Neural cell (in vitro differentiated cells): ENCODE results near the gene L3MBTL1. TPM values are rescaled to one million over a fixed set of nuclear protein-coding genes. Genes with fewer than 3 reads are reported as not detected.

ENCODE experiments used
- H2AFZ ChIP-seq: fragments of 200-600, 300-800 bp; sonication (generic), shearing (Covaris generic); 2 replicates; pipeline ENCODE4 v1.6.0; 2014; ENCODE audit warnings: low read depth, mild to moderate bottlenecking, antibody characterized with exemption, low read length, moderate library complexity
- H3F3A ChIP-seq: fragments of 200-600 bp; shearing (Covaris generic); 2 replicates; pipeline ENCODE4 v1.6.1; 2016; ENCODE audit warnings: mild to moderate bottlenecking, moderate library complexity, mixed read lengths, antibody characterized with exemption, low read length; ENCODE audit not compliant: insufficient read depth, poor library complexity, severe bottlenecking
- H3K27ac ChIP-seq: fragments of 200-600, 300-800 bp; sonication (generic), shearing (Covaris generic); 2 replicates; pipeline ENCODE4 v1.5.1; 2014; ENCODE audit warnings: mild to moderate bottlenecking, low read length, moderate library complexity
- H3K27me3 ChIP-seq: fragments of 300-800, 200-600 bp; sonication (generic), shearing (Covaris generic); 2 replicates; pipeline ENCODE4 v1.6.0; 2014; ENCODE audit warnings: mild to moderate bottlenecking, low read depth, low read length, moderate library complexity; ENCODE audit not compliant: insufficient read depth
- H3K36me3 ChIP-seq: fragments of 300-800, 200-600 bp; sonication (generic), shearing (Covaris generic); 2 replicates; pipeline ENCODE4 v1.5.1; 2014; ENCODE audit warnings: mild to moderate bottlenecking, antibody characterized with exemption, low read length, moderate library complexity; ENCODE audit not compliant: insufficient read depth
- H3K4me2 ChIP-seq: fragments of 300-800, 200-600 bp; sonication (generic), shearing (Covaris generic); 2 replicates; pipeline ENCODE4 v1.6.0; 2014; ENCODE audit warnings: mild to moderate bottlenecking, low read length
- H3K4me3 ChIP-seq: fragments of 300-800, 200-600 bp; sonication (generic), shearing (Covaris generic); 2 replicates; pipeline ENCODE4 v1.5.1; 2014; ENCODE audit warnings: mild to moderate bottlenecking, low read length, moderate library complexity
- H3K79me2 ChIP-seq: fragments of 200-600 bp; shearing (Covaris generic); replicated peaks from 2 replicates; pipeline ENCODE4 v1.6.0; 2014; ENCODE audit warnings: mild to moderate bottlenecking, low read length, moderate library complexity; ENCODE audit not compliant: insufficient read depth
- H3K9ac ChIP-seq: fragments of 300-800, 200-600 bp; sonication (generic), shearing (Covaris generic); 2 replicates; pipeline ENCODE4 v1.6.1; 2016; ENCODE audit warnings: mild to moderate bottlenecking, low read length, mixed read lengths
- H3K9me2 ChIP-seq: fragments of 200-600 bp; shearing (Covaris generic); 2 replicates; pipeline ENCODE4 v1.6.1; 2016; ENCODE audit warnings: mild to moderate bottlenecking, low read length, mixed read lengths; ENCODE audit not compliant: insufficient read depth
- H3K9me3 ChIP-seq: fragments of 200-600, 300-800 bp; sonication (generic), shearing (Covaris generic); 2 replicates; pipeline ENCODE4 v1.6.1; 2016; ENCODE audit warnings: mild to moderate bottlenecking, mixed run types, low read length, moderate library complexity, mixed read lengths
- H4K20me1 ChIP-seq: fragments of 200-600 bp; shearing (Covaris generic); 2 replicates; pipeline ENCODE4 v1.6.1; 2016; ENCODE audit warnings: mild to moderate bottlenecking, mixed run types; ENCODE audit not compliant: insufficient read depth
- CTCF ChIP-seq: fragments of 450-650 bp; IDR thresholded peaks from 2 replicates; pipeline ENCODE4 v1.5.1; 2014; ENCODE audit warnings: antibody characterized with exemption, mild to moderate bottlenecking, moderate library complexity; ENCODE audit not compliant: poor library complexity, severe bottlenecking
- EP300 ChIP-seq: fragments of 450-650 bp; conservative IDR thresholded peaks from 2 replicates; pipeline ENCODE4 v1.6.1; 2014; ENCODE audit warnings: antibody characterized with exemption, mild to moderate bottlenecking, moderate library complexity; ENCODE audit not compliant: poor library complexity, severe bottlenecking
- EZH2 ChIP-seq: fragments of 200-600, 300-800 bp; shearing (Covaris generic), sonication (generic); IDR thresholded peaks from 2 replicates; pipeline ENCODE4 v1.6.1; 2014; ENCODE audit warnings: antibody characterized with exemption, low read length, borderline replicate concordance, mild to moderate bottlenecking; ENCODE audit not compliant: insufficient read depth, poor library complexity, severe bottlenecking
- MXI1 ChIP-seq: fragments of 450-650 bp; conservative IDR thresholded peaks from 2 replicates; pipeline ENCODE4 v1.6.1; 2014; ENCODE audit warnings: antibody characterized with exemption, mild to moderate bottlenecking; ENCODE audit not compliant: poor library complexity, severe bottlenecking
- POLR2AphosphoS5 ChIP-seq: IDR thresholded peaks from 2 replicates; pipeline ENCODE4 v1.6.1; 2012
- RAD21 ChIP-seq: fragments of 450-650 bp; conservative IDR thresholded peaks from 2 replicates; pipeline ENCODE4 v1.6.1; 2014; ENCODE audit warnings: antibody characterized with exemption, mild to moderate bottlenecking, moderate library complexity
- REST ChIP-seq: IDR thresholded peaks from 2 replicates; pipeline ENCODE4 v1.6.1; 2012; ENCODE audit warnings: borderline replicate concordance
- SMC3 ChIP-seq: fragments of 450-650 bp; conservative IDR thresholded peaks from 2 replicates; pipeline ENCODE4 v1.6.1; 2014; ENCODE audit warnings: antibody characterized with exemption, mild to moderate bottlenecking, moderate library complexity; ENCODE audit not compliant: poor library complexity
- TAF1 ChIP-seq: IDR thresholded peaks from 2 replicates; pipeline ENCODE4 v1.6.1; 2012; ENCODE audit warnings: low read depth
- polyA plus RNA-seq: library from polyadenylated mRNA; depleted of rRNA; stranded (reverse); fragments of >200 nt; gene quantifications from 2 replicates; pipeline ENCODE4 v1.2.3, GENCODE V29; 2014

The L3MBTL1 gene
- polyA plus RNA-seq, 1 donor from 2014 or later = 22.0 TPM

- no peaks in the 10 kb centered on the region for H3K27me3 ChIP-seq
- no peak overlapping the region for H2AFZ ChIP-seq
- no peaks in the 10 kb centered on the region for H4K20me1 ChIP-seq
- H3K27ac ChIP-seq = no peak overlapping the region
- H3K79me2 ChIP-seq = no peaks in the 10 kb centered on the region
- no peak overlapping the region for H3K4me2 ChIP-seq
- H3K9me3 ChIP-seq = no peaks in the 10 kb centered on the region
- no peak overlapping the region for H3K4me3 ChIP-seq
- no peaks in the 10 kb centered on the region for H3K36me3 ChIP-seq
- H3K9me2 ChIP-seq = no peaks in the 10 kb centered on the region
- H3F3A ChIP-seq = no peaks in the 10 kb centered on the region
- TF ChIP-seq CTCF (no peak), SMC3 (no peak), REST (no peak), RAD21 (no peak)
- no peak overlapping the region for H3K9ac ChIP-seq
These were observed 58.2 kb downstream of the L3MBTL1 start for GRCh38 chr20:43565758-43566104.

GRCh38 chr20:43567477-43567876, 60.0 kb downstream of the L3MBTL1 start:
- H3K4me2 ChIP-seq = no peak overlapping the region

More at GRCh38 chr20:43567477-43567876, 60.0 kb downstream of the L3MBTL1 start:
- no peaks in the 10 kb centered on the region for H3K9me2 ChIP-seq
- H3K36me3 ChIP-seq = no peaks in the 10 kb centered on the region
- H4K20me1 ChIP-seq = no peaks in the 10 kb centered on the region
- H3K79me2 ChIP-seq = no peaks in the 10 kb centered on the region
- H3K9me3 ChIP-seq = no peaks in the 10 kb centered on the region
- no peaks in the 10 kb centered on the region for H3K27me3 ChIP-seq
- no peak overlapping the region for H3K4me3 ChIP-seq
- H3F3A ChIP-seq = no peaks in the 10 kb centered on the region
- H2AFZ ChIP-seq = no peak overlapping the region
- H3K9ac ChIP-seq = no peak overlapping the region
- TF ChIP-seq EZH2 = no peak
- TF ChIP-seq TAF1 = no peak
- TF ChIP-seq REST = no peak
- no peak for TF ChIP-seq SMC3
- TF ChIP-seq RAD21 = no peak
- no peak for TF ChIP-seq POLR2AphosphoS5
- TF ChIP-seq MXI1 = no peak
- no peak for TF ChIP-seq EP300
- TF ChIP-seq CTCF = no peak
- no peak overlapping the region for H3K27ac ChIP-seq
